Measurements from ENCODE around the gene CDC42BPG.

DNA sequence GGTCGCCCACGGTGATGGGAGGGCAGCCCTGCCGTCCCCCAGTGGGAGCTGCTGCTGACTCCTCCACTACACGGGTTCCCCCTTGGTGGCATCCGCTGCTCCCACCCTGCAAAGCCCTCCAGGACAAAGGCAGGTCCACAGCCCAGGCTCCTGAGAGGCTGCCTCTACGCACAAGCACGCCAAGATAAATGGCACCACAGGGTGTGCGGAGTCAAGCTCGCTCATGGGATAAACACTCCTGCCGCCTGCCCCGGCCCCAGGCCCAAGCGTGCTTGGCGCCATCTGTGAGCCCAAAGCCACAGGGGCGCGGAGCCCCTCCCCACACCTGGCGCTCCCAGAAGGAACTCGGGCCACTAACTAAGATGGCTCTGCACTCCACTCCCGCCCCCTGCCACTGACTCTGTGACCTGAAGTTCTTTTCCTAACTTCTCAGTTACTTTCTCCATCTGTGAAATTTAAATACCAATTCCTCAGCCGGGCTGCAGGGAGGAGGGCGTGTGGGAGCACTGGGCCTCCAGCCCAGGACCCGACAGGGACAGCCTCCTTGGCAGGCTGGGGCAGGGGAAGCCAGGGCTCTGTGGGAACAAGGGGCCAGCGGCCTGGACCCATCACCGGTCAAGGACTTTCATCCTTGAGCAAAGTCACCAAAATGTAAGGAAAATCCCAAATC lies 19.1 kb upstream of the CDC42BPG start:
- TF ChIP-seq POLR2A (IDR thresholded peaks at IDR 0.05) (no peak), POLR2AphosphoS5 (IDR thresholded peaks at IDR 0.05; ENCODE audit: insufficient read depth in 1 of 2, low read depth in 1 of 2) (no peak)
- TF ChIP-seq, protein P1, sequence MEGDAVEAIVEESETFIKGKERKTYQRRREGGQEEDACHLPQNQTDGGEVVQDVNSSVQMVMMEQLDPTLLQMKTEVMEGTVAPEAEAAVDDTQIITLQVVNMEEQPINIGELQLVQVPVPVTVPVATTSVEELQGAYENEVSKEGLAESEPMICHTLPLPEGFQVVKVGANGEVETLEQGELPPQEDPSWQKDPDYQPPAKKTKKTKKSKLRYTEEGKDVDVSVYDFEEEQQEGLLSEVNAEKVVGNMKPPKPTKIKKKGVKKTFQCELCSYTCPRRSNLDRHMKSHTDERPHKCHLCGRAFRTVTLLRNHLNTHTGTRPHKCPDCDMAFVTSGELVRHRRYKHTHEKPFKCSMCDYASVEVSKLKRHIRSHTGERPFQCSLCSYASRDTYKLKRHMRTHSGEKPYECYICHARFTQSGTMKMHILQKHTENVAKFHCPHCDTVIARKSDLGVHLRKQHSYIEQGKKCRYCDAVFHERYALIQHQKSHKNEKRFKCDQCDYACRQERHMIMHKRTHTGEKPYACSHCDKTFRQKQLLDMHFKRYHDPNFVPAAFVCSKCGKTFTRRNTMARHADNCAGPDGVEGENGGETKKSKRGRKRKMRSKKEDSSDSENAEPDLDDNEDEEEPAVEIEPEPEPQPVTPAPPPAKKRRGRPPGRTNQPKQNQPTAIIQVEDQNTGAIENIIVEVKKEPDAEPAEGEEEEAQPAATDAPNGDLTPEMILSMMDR (IDR thresholded peaks at IDR 0.05), result peak in 1 of 3 experiments; percentile 4
